ENCODE data around the gene ANXA3. TPM values are rescaled to one million over a fixed set of nuclear protein-coding genes. Genes with fewer than 3 reads are reported as not detected.
A peak's percentile ranks its signal among the peaks of the same experiment; 100 is the strongest.

The ANXA3 gene
- total RNA-seq, 2 donors from 2014 or later = 43.3 to 144 TPM

DNA sequence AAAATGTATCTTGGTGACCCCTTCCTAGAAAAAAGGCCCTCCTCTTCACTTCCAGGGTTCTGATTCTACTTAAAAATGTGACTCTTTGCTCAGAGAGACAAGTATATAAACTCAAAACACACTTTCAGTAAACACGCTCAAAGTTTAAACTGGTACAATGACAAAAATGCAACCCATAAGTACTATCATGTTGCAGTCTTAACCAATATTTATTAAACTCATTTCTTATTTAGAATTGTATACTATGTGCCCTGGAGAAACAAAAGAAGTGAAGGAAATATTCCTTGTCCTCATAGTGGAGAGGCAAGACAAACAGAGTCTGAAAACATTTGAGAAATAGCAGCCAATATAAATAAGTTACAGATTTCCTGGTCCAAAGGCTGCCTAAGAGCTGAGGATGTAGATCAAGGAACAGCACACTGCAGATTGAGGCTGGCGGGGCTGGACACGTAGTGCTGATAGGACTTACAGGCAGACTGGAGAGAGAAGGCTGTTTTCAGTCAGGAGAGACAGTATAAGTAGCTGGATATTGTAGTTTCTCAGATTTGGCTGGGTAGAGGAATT is 39.1 kb upstream of the ANXA3 start:
- Histone ChIP-seq H3K36me3 (no peaks in the 10 kb centered on the region), H3K9me3 (no peaks in the 10 kb centered on the region), H3K27ac (no peak overlapping the region), H3K27me3 (replicated peaks; ENCODE audit: insufficient read depth) (no peaks in the 10 kb centered on the region), H3K4me3 (no peak overlapping the region), H3K4me1 (replicated peaks) (no peaks in the 10 kb centered on the region)
- intact Hi-C loops (cut with DNase I) = no loop called here
- 54% methylated on average over 3 of the region's 3 CpGs for WGBS
- peak; percentile 70 for TF ChIP-seq POLR2AphosphoS5 (IDR thresholded peaks at IDR 0.05)
- TF ChIP-seq, protein P1, sequence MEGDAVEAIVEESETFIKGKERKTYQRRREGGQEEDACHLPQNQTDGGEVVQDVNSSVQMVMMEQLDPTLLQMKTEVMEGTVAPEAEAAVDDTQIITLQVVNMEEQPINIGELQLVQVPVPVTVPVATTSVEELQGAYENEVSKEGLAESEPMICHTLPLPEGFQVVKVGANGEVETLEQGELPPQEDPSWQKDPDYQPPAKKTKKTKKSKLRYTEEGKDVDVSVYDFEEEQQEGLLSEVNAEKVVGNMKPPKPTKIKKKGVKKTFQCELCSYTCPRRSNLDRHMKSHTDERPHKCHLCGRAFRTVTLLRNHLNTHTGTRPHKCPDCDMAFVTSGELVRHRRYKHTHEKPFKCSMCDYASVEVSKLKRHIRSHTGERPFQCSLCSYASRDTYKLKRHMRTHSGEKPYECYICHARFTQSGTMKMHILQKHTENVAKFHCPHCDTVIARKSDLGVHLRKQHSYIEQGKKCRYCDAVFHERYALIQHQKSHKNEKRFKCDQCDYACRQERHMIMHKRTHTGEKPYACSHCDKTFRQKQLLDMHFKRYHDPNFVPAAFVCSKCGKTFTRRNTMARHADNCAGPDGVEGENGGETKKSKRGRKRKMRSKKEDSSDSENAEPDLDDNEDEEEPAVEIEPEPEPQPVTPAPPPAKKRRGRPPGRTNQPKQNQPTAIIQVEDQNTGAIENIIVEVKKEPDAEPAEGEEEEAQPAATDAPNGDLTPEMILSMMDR (IDR thresholded peaks at IDR 0.05) = no peak
- peak; percentile 36 for DNase-seq (ENCODE audit: low spot score)

DNA sequence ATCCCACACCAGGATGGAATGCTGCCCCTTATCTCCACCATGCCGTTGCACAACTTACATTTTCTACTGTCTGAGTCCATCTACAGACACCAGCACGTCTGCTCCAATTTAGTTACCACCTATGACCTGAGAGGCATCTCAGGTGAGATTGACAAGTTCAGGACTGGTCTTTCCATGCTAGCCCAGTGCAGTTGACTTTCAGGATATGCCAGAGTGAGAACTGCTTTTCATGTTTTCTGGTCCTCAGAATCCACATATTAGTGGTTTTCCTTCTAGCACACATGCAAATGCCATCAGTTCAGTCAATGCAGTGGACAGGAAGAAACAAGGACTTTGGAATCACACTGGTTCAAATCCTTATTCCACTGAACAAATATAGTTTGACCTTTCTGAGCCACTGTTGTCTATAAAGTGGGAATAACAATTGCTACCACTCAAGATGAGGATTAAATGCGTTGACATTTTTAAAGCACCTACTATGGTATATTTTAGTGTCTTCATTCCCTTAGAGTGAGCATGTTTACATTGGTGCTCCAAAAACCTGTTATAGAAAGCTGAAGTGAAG is 38.1 kb upstream of the ANXA3 start:
- H3K4me3 ChIP-seq = no peak overlapping the region
- H3K4me1 ChIP-seq (replicated peaks) = no peaks in the 10 kb centered on the region
- no peaks in the 10 kb centered on the region for H3K9me3 ChIP-seq
- no peak overlapping the region for H3K27ac ChIP-seq
- no peaks in the 10 kb centered on the region for H3K27me3 ChIP-seq (replicated peaks; ENCODE audit: insufficient read depth)
- DNase-seq (ENCODE audit: low spot score) = no peak
- H3K36me3 ChIP-seq = no peaks in the 10 kb centered on the region
- WGBS = 87% methylated on average over 3 of the region's 3 CpGs
- no peak for TF ChIP-seq POLR2A (IDR thresholded peaks at IDR 0.05)
- TF ChIP-seq, protein P1 (IDR thresholded peaks at IDR 0.05) = no peak
- intact Hi-C loops (cut with DNase I) = no loop called here

DNA sequence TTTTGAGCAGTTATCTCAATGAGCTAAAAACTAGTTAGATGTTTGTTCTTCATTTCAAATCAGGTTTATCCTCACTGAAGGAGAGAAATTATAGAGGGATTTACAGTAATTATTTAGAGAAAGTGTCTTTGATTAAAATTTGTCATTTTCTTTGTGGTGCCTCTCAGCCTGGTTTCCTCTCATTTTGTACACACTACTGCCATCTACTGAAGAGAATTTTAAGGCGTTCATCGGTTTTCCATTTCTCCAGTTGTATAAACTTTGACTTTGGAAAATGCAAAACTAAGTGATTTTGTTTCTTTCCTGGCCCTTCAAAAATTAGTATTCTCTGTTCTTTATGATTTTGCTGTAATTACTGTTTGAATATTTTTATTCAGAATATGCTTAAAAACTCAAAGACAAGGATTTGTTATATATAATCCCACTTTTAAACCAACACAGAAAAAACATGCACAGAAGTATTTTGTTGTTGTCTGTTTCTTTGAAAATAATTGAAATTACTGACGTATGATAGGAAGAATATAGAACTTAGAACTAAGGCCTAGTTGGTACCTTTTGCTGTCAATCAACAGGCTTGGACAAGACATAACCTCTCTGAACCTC is 34.4 kb upstream of the ANXA3 start:
- no peaks in the 10 kb centered on the region for H3K9me3 ChIP-seq
- intact Hi-C loops (cut with DNase I) = loop anchor here (2.0 kb wide), 1 partner anchor 558 kb away; no protein-coding TSS in a partner anchor
- no peaks in the 10 kb centered on the region for H3K36me3 ChIP-seq
- H3K4me3 ChIP-seq = no peak overlapping the region
- no peaks in the 10 kb centered on the region for H3K27me3 ChIP-seq (replicated peaks; ENCODE audit: insufficient read depth)
- WGBS = 27% methylated on average over 3 of the region's 3 CpGs
- DNase-seq (ENCODE audit: low spot score) = no peak
- no peaks in the 10 kb centered on the region for H3K4me1 ChIP-seq (replicated peaks)
- H3K27ac ChIP-seq = no peak overlapping the region
- TF ChIP-seq, protein P1 (IDR thresholded peaks at IDR 0.05) = peak in 3 of 4 experiments; percentile 45 to 77 (median 72)
- no peak for TF ChIP-seq POLR2AphosphoS5 (IDR thresholded peaks at IDR 0.05)

DNA sequence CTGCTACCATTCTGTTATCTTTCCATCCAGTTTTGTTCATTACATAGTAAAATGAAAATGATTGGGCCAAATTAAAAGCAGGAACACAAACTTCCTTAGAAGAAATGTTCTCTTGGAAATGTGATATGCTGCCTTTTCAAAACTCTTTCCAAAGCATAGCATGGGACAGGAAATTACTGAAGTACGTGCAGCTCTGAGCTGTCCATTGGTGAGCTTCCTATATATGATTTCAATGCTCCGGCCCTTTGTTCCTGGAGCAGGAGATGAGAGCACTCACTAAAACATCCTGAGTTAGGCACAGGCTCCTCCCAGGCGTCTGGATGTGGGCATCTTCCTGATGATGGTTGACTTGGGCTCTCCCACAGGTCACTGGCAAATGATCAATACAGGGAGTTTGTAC is 33.0 kb upstream of the ANXA3 start:
- WGBS = 62% methylated on average over 3 of the region's 3 CpGs
- DNase-seq (ENCODE audit: low spot score) = no peak

More for the DNA sequence above, 33.0 kb upstream of the ANXA3 start:
- no peaks in the 10 kb centered on the region for H3K9me3 ChIP-seq
- intact Hi-C loops (cut with DNase I) = no loop called here
- no peaks in the 10 kb centered on the region for H3K36me3 ChIP-seq
- TF ChIP-seq POLR2AphosphoS5 (IDR thresholded peaks at IDR 0.05) (no peak), POLR2A (IDR thresholded peaks at IDR 0.05) (no peak)
- TF ChIP-seq, protein P1 (IDR thresholded peaks at IDR 0.05) = no peak
- H3K27me3 ChIP-seq (replicated peaks; ENCODE audit: insufficient read depth) = no peaks in the 10 kb centered on the region
- no peak overlapping the region for H3K4me3 ChIP-seq
- H3K27ac ChIP-seq = no peak overlapping the region
- H3K4me1 ChIP-seq (replicated peaks) = no peaks in the 10 kb centered on the region
